Panc1 (cell line): ENCODE measurements around the gene TMEM40. TPM values are rescaled to one million over a fixed set of nuclear protein-coding genes. Genes with fewer than 3 reads are reported as not detected.

Experiments used
- ATAC-seq: fragments of 200-7000 bp; cut with Tn5 transposase; 2 replicates; pipeline ENCODE4 v1.9.1; 2020; ENCODE audit warnings: mild to moderate bottlenecking, moderate library complexity
- BruUV-seq: library from RNA; stranded (reverse); fragments of 400-500 nt; replicated peaks from 2 replicates; lab custom pipeline; 2021; lab: Mats Ljungman, UMichigan
- CTCF ChIA-PET: fragments of 300-600 bp; sonication (Branson Sonifier 250); formaldehyde crosslinking; loops from one replicate; lab custom pipeline; 2022; ENCODE audit warnings: antibody characterized with exemption; lab: Charles Lee
- POLR2A ChIA-PET: fragments of 300-600 bp; sonication (Branson Sonifier 250); formaldehyde crosslinking; loops from one replicate; lab custom pipeline; 2022; ENCODE audit warnings: antibody characterized with exemption; lab: Charles Lee
- DNase-seq: peaks from one replicate; pipeline ENCODE4 v3.0.0-alpha.2; 2010; ENCODE audit warnings: low read depth, low spot score
- H3K27ac ChIP-seq: 2 replicates; pipeline ENCODE4 v1.5.1; 2011; ENCODE audit warnings: mild to moderate bottlenecking, low read length, inconsistent platforms
- H3K27me3 ChIP-seq: fragments of 200-500 bp; sonication (Bioruptor generic); 2 replicates; pipeline ENCODE4 v1.6.0; 2014; ENCODE audit warnings: low read length, inconsistent platforms; ENCODE audit not compliant: control insufficient read depth, insufficient read depth
- H3K36me3 ChIP-seq: fragments of 200-500 bp; sonication (Bioruptor generic); 2 replicates; pipeline ENCODE4 v1.5.1; 2014; ENCODE audit warnings: inconsistent platforms, mild to moderate bottlenecking, low read length, moderate library complexity; ENCODE audit not compliant: control insufficient read depth, insufficient read depth
- H3K4me1 ChIP-seq: 2 replicates; pipeline ENCODE4 v1.5.1; 2011; ENCODE audit warnings: inconsistent platforms, mild to moderate bottlenecking, low read length, moderate library complexity; ENCODE audit not compliant: control insufficient read depth, insufficient read depth
- H3K4me3 ChIP-seq, 2 experiments: 2 replicates each; pipeline ENCODE4 v1.5.1; 2011 to 2012; ENCODE audit warnings: low read depth in 2 of 2, low read length in 2 of 2, mild to moderate bottlenecking in 2 of 2, inconsistent platforms in 1 of 2, moderate library complexity in 1 of 2
- H3K9me3 ChIP-seq: fragments of 200-500 bp; sonication (Bioruptor generic); 2 replicates; pipeline ENCODE4 v1.5.1; 2014; ENCODE audit warnings: low read depth, mild to moderate bottlenecking, inconsistent platforms, low read length, moderate library complexity; ENCODE audit not compliant: control insufficient read depth, insufficient read depth
- CTCF ChIP-seq: fragments of 450-650 bp; IDR thresholded peaks from 2 replicates; pipeline ENCODE4 v1.5.1; 2017; ENCODE audit warnings: mild to moderate bottlenecking
- POLR2AphosphoS5 ChIP-seq: IDR thresholded peaks from 2 replicates; pipeline ENCODE4 v1.6.1; 2012; ENCODE audit warnings: mild to moderate bottlenecking, low read depth, low read length, moderate library complexity
- REST ChIP-seq, 2 experiments: IDR thresholded peaks; 2 replicates each; pipeline ENCODE4 v1.6.1; 2011 to 2012; ENCODE audit warnings: low read depth in 2 of 2, control low read depth in 1 of 2, low read length in 1 of 2, mild to moderate bottlenecking in 1 of 2, moderate library complexity in 1 of 2; ENCODE audit not compliant: insufficient read depth in 1 of 2
- SIN3A ChIP-seq: IDR thresholded peaks from 2 replicates; pipeline ENCODE4 v1.6.1; 2012; ENCODE audit warnings: low read depth, mild to moderate bottlenecking, low read length, moderate library complexity, borderline replicate concordance; ENCODE audit not compliant: insufficient read depth
- TCF7L2 ChIP-seq: IDR thresholded peaks from 2 replicates; pipeline ENCODE4 v1.6.1; 2011; ENCODE audit warnings: mild to moderate bottlenecking, low read depth, low read length, inconsistent platforms
- in situ Hi-C: cut with HindIII; loops from 2 replicates; pipeline ENCODE4 v1.10.0; 2016; ENCODE audit warnings: low sequenced_read_pairs, low pct_unique_long_range_greater_than_20kb
- intact Hi-C: fragments of 100-400 bp; cut with micrococcal nuclease; formaldehyde crosslinking; loops from one replicate; pipeline ENCODE4 v1.10.0; 2022; ENCODE audit not compliant: unreplicated experiment
- total RNA-seq: library from RNA; stranded (reverse); gene quantifications from one replicate; pipeline ENCODE4 v1.2.1, GENCODE V29; 2021; ENCODE audit not compliant: unreplicated experiment

TMEM40 gene
- total RNA-seq, 1 experiment from 2014 or later = 1.3 TPM

GRCh38 chr3:12727937-12728336 lies 31.1 kb downstream of the TMEM40 start:
- no TSS peak for BruUV-seq
- no peaks in the 10 kb centered on the region for H3K36me3 ChIP-seq
- DNase-seq (no peak), ATAC-seq (no peak)
- H3K4me1 ChIP-seq = no peaks in the 10 kb centered on the region
- CTCF ChIA-PET = no interaction called here
- intact Hi-C loops (no loop called here), in situ Hi-C loops (no loop called here)
- H3K27ac ChIP-seq = no peak overlapping the region
- H3K4me3 ChIP-seq = no peak overlapping the region
- no peaks in the 10 kb centered on the region for H3K9me3 ChIP-seq
- H3K27me3 ChIP-seq = no peaks in the 10 kb centered on the region
- POLR2A ChIA-PET = no interaction called here
- TF ChIP-seq CTCF (no peak), SIN3A (no peak)

- no peaks in the 10 kb centered on the region for H3K4me1 ChIP-seq
- H3K9me3 ChIP-seq = no peaks in the 10 kb centered on the region
- ChIA-PET POLR2A (no interaction called here), CTCF (no interaction called here)
- no peaks in the 10 kb centered on the region for H3K36me3 ChIP-seq
- BruUV-seq = no TSS peak
- ATAC-seq = no peak
- no peak overlapping the region for H3K4me3 ChIP-seq
- no peak for DNase-seq
- in situ Hi-C loops = no loop called here
- no peak overlapping the region for H3K27ac ChIP-seq
- no peak for TF ChIP-seq SIN3A
- TF ChIP-seq CTCF = no peak
- TF ChIP-seq REST (IDR thresholded peaks at IDR 0.05; ENCODE audit: insufficient read depth in 1 of 2, low read depth in 2 of 2, low read length in 1 of 2) = no peak
- no peak for TF ChIP-seq POLR2AphosphoS5
- TF ChIP-seq TCF7L2 = no peak
- intact Hi-C loops = no loop called here
- H3K27me3 ChIP-seq = no peaks in the 10 kb centered on the region
Observed at GRCh38 chr3:12727481-12727880, 31.6 kb downstream of the TMEM40 start.
